ENCODE data around the gene MSL2. TPM values are rescaled to one million over a fixed set of nuclear protein-coding genes. Genes with fewer than 3 reads are reported as not detected.
"Not testable (repeated sequence)": the region's sequence is repeated elsewhere in the genome, so short reads cannot be mapped to it uniquely, and the experiment has no call there.

Gene MSL2
- total RNA-seq, 2 experiments from 2014 or later: 50.7 to 54.0 TPM

DNA sequence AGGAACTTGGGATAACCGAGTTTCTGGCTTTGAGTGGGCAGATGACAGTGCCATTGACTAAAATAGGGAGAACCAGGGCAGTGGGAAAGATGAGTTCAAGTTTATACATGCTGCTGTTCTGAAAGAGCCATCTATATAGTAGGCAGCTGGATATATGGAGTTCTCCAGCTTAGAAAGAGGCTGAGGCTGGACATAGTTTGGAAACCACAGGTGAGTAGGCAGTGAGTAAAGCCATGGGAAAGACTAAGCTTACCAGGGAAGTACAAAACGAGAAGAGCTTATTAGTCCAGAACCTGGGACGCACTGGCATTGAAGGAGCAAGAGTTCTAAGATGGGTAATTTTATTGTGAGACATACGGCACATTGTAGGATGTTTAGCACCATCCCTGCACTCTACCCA is 54.2 kb downstream of the MSL2 start:
- Mint-ChIP-seq H3K4me1 (ENCODE audit: low read depth) (peaks cover 3% of the 10 kb centered on the region), H3K4me3 (no peak overlapping the region), H3K36me3 (ENCODE audit: low read depth) (peaks cover 14% of the 10 kb centered on the region), H3K27ac (no peak overlapping the region), H3K27me3 (ENCODE audit: low read depth) (no peaks in the 10 kb centered on the region), H3K9me3 (ENCODE audit: insufficient read depth) (no peaks in the 10 kb centered on the region)
- no peak for DNase-seq
- POLR2A ChIA-PET: interaction anchor here (1.3 kb wide), 1 partner anchor 53 kb away, joined by 4 read pairs; no protein-coding TSS in a partner anchor
- no peak for ATAC-seq
- CTCF ChIA-PET: no interaction called here

DNA sequence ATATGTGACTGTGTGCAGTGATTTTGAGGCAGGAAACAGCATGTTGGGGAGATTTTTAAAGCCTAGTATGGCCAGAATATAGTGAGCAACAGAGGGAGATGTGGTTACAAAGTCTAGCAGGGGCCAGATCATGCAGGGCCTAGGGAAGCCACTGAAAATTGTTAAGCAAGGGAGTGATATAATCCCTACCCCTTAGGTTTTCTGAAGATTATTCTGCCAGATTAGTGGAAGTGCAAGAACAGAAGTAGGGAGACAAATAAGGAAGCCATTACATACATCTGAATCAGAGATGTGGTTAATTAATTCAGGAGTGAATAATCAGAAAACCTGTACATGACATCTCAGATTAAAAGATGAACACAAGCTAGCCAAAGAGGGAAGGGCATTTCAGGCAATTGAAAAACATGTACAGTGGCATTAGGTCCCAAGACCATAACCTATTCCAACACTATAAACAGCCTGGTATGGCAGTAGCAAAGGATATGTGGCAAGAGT is 54.8 kb downstream of the MSL2 start:
- H3K27ac Mint-ChIP-seq: no peak overlapping the region
- H3K27me3 Mint-ChIP-seq (ENCODE audit: low read depth): no peaks in the 10 kb centered on the region
- ATAC-seq (no peak), DNase-seq (no peak)
- H3K4me1 Mint-ChIP-seq (ENCODE audit: low read depth): peaks cover 3% of the 10 kb centered on the region
- H3K4me3 Mint-ChIP-seq: no peak overlapping the region
- H3K9me3 Mint-ChIP-seq (ENCODE audit: insufficient read depth): no peaks in the 10 kb centered on the region
- POLR2A ChIA-PET: interaction anchor here (0.6 to 1.3 kb wide), 2 partner anchors 53 to 323 kb away, joined by 3 to 4 read pairs; no protein-coding TSS in a partner anchor
- CTCF ChIA-PET: no interaction called here
- peaks cover 12% of the 10 kb centered on the region for H3K36me3 Mint-ChIP-seq (ENCODE audit: low read depth)

DNA sequence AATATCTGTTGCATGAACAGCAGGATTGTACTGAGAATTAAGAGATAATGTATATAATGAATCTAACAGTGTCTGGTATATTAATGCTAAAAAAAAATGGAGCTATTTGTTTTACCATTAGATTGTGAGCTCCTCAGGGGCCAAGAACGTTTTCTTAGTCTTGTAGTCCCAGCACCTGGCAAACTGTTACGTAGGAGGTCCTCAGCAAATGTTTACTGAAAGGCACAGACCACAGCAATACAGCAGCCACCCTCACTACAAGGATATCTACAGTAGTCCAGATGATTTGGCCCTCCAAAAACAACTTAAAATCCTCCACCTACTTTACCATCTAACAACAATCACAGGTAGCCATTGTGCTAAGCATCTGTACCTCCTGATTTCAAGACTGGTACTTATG is 59.7 kb downstream of the MSL2 start:
- Mint-ChIP-seq H3K9me3 (ENCODE audit: insufficient read depth) (no peaks in the 10 kb centered on the region), H3K27ac (no peak overlapping the region), H3K4me3 (no peak overlapping the region), H3K27me3 (ENCODE audit: low read depth) (no peaks in the 10 kb centered on the region), H3K36me3 (ENCODE audit: low read depth) (no peaks in the 10 kb centered on the region), H3K4me1 (ENCODE audit: low read depth) (peaks cover 5% of the 10 kb centered on the region)
- ChIA-PET CTCF (interaction anchor here (0.8 kb wide), 1 partner anchor 59 kb away, joined by 3 read pairs; no protein-coding TSS in a partner anchor), POLR2A (interaction anchor here (0.8 kb wide), 1 partner anchor 616 kb away, joined by 3 read pairs; no protein-coding TSS in a partner anchor)
- DNase-seq: no peak
- no peak for ATAC-seq

DNA sequence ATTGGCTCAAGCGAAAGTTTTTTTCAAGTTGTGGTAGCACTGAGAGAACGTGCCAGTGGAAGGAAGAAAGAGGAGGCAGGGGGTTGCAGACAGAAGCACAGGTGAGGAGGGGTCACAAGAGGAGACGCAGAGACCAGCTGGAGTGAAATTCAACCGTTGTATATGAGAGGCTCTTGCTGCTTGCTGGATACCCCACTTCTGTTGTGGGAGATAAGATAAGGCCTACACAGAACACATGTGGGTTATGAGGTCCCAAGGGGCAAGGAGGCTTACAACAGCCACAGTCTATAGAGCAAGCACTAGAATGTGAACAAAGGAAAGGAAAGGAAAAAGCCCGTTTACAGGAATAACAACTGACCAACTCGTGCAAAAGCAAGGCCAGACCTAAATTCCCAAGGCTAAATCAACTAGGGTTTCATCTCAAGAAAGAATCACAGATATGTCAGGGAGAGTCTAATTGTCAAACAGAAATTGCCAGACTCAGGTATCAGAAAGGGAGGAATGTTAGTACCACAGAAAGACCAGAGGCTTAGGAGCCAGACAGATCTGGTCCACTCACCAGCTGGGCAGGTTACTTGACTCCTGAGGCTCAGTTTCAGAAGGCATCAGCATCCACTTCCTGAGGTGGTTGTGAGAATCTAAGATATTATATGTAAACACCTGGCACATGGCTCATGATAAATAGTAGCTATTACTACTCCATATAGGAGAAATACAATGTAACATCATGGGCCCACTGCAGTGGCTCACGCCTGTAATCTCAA is 60.9 kb downstream of the MSL2 start:
- DNase-seq: no peak
- ChIA-PET POLR2A (no interaction called here), CTCF (no interaction called here)
- H3K4me3 Mint-ChIP-seq: no peak overlapping the region
- no peak overlapping the region for H3K27ac Mint-ChIP-seq
- no peaks in the 10 kb centered on the region for H3K36me3 Mint-ChIP-seq (ENCODE audit: low read depth)
- peaks cover 5% of the 10 kb centered on the region for H3K4me1 Mint-ChIP-seq (ENCODE audit: low read depth)
- ATAC-seq: no peak
- peaks cover 1% of the 10 kb centered on the region for H3K27me3 Mint-ChIP-seq (ENCODE audit: low read depth)
- no peaks in the 10 kb centered on the region for H3K9me3 Mint-ChIP-seq (ENCODE audit: insufficient read depth)

DNA sequence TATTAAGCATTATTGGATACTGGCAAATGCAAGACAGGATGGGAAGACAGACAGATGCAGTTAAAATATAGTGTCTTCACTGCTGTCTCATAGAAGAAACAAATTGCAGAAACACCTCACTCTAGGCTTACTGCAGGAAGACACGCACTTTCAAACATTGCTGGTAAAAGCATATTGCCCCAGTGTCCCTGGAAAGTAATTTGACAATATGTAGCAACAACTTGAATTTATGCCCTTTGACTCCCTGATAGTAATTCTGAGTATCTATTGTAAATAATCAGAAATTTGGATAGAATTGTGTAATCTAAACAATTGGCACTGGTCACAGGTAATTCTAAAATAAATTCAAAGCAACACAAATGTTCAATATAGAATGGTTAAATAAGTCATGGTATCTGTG is 62.0 kb downstream of the MSL2 start:
- Mint-ChIP-seq H3K27ac (no peak overlapping the region), H3K9me3 (ENCODE audit: insufficient read depth) (no peaks in the 10 kb centered on the region), H3K27me3 (ENCODE audit: low read depth) (peaks cover 5% of the 10 kb centered on the region), H3K4me3 (no peak overlapping the region), H3K4me1 (ENCODE audit: low read depth) (peaks cover 5% of the 10 kb centered on the region), H3K36me3 (ENCODE audit: low read depth) (no peaks in the 10 kb centered on the region)
- POLR2A ChIA-PET: no interaction called here
- DNase-seq (no peak), ATAC-seq (no peak)
- CTCF ChIA-PET: no interaction called here

DNA sequence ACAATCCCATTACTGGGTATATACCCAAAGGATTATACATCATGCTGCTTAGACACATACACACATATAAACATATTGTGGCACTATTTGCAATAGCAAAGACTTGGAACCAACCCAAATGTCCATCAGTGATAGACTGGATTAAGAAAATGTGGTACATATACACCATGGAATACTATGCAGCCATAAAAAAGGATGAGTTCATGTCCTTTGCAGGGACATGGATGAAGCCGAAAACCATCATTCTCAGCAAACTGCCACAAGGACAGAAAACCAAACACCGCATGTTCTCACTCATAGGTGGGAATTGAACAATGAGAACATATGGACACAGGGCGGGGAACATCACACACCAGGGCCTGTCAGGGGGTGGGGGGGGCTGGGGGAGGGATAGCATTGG is 64.5 kb downstream of the MSL2 start:
- H3K27me3 Mint-ChIP-seq (ENCODE audit: low read depth); POLR2A ChIA-PET; H3K27ac Mint-ChIP-seq; H3K36me3 Mint-ChIP-seq (ENCODE audit: low read depth); H3K9me3 Mint-ChIP-seq (ENCODE audit: insufficient read depth); ATAC-seq; CTCF ChIA-PET; DNase-seq; H3K4me3 Mint-ChIP-seq; H3K4me1 Mint-ChIP-seq (ENCODE audit: low read depth): not testable (repeated sequence)

DNA sequence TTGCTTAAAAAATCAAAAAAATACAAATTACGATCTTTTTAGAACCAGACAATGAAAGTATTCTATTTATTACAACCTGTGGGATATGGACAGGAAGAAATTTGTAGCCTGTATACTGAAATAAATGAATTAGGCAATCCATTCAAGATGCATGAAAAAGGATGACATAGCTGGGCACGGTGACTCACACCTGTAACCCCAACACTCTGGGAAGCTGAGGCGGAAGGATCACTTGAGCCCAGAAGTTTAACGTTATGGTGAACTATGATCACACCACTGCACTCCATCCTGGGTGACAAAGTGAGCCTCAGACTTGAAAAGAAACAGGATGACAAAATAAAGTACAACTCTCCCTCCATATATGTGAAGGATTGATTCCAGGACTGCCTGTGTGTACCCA is 74.1 kb downstream of the MSL2 start:
- Mint-ChIP-seq H3K9me3 (ENCODE audit: insufficient read depth) (no peaks in the 10 kb centered on the region), H3K4me3 (no peak overlapping the region), H3K36me3 (ENCODE audit: low read depth) (peaks cover 2% of the 10 kb centered on the region), H3K4me1 (ENCODE audit: low read depth) (no peaks in the 10 kb centered on the region), H3K27me3 (ENCODE audit: low read depth) (peaks cover 2% of the 10 kb centered on the region), H3K27ac (no peak overlapping the region)
- CTCF ChIA-PET: no interaction called here
- ATAC-seq (no peak), DNase-seq (no peak)
- POLR2A ChIA-PET: no interaction called here

DNA sequence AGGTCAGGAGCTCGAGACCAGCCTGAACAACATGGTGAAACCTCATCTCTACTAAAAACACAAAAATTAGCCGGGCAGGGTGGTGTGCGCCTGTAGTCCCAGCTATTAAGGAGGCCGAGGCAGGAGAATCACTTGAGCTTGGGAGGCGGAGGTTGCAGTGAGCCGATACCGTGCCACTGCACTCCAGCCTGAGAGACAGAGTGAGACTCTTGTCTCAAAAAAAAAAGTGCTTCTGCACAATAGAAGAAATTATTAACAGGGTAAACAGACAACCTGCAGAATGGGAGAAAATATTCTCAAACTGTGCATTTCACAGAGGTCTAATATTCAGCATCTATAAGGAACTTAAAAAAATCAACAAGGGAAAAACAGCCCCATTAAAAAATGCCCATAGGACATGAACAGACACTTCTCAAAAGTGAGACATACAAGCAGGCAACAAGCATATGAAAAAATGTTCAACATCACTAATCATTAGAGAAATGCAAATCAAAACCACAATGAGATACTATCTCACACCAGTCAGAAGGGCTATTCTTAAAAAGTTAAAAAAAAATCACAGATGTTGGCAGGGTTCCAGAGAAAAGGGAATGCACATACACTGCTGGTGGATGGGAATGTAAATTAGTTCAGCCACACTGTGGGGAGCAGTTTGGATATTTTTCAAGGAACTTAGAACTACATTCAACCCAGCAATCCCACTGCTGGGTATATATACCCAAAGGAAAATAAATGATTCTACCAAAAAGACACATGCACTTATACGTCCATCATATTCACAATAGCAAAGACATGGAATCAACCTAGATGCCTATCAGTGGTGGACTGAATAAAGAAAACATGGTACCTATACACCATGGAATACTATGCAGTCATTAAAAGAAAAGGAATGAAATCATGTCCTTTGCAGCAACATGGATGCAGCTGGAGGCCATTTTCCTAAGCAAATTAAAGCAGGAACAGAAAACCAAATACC is 75.5 kb downstream of the MSL2 start:
- no peak for ATAC-seq
- H3K27ac Mint-ChIP-seq: no peak overlapping the region
- DNase-seq: no peak
- no peak overlapping the region for H3K4me3 Mint-ChIP-seq
- CTCF ChIA-PET: no interaction called here
- H3K36me3 Mint-ChIP-seq (ENCODE audit: low read depth): peaks cover 5% of the 10 kb centered on the region
- peaks cover 5% of the 10 kb centered on the region for H3K27me3 Mint-ChIP-seq (ENCODE audit: low read depth)
- POLR2A ChIA-PET: no interaction called here
- H3K9me3 Mint-ChIP-seq (ENCODE audit: insufficient read depth): no peaks in the 10 kb centered on the region
- no peaks in the 10 kb centered on the region for H3K4me1 Mint-ChIP-seq (ENCODE audit: low read depth)

DNA sequence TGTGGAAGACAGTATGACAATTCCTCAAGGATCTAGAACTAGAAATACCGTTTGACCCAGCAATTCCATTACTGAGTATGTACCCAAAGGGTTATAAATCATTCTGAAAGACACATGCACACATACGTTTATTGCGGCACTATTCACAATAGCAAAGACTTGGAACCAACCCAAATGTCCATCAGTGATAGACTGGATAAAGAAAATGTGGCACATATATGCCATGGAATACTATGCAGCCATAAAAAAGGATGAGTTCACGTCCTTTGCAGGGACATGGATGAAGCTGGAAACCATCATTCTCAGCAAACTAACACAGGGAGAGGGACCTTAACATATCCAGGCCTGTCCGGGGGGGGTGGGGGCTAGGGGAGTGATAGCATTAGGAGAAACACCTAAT is 76.4 kb downstream of the MSL2 start:
- ATAC-seq; H3K27ac Mint-ChIP-seq; CTCF ChIA-PET; H3K9me3 Mint-ChIP-seq (ENCODE audit: insufficient read depth); H3K4me1 Mint-ChIP-seq (ENCODE audit: low read depth); H3K27me3 Mint-ChIP-seq (ENCODE audit: low read depth); H3K4me3 Mint-ChIP-seq; H3K36me3 Mint-ChIP-seq (ENCODE audit: low read depth); POLR2A ChIA-PET; DNase-seq: not testable (repeated sequence)

DNA sequence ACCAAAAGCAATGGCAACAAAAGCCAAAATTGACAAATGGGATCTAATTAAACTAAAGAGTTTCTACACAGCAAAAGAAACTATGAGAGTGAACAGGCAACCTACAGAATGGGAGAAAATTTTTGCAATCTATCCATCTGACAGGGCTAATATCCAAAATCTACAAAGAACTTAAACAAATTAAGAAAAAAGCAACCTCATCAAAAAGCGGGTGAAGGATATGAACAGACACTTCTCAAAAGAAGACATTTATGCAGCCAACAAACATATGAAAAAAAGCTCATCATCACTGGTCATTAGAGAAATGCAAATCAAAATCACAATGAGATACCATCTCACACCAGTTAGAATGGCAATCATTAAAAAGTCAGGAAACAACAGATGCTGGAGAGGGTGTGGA is 76.8 kb downstream of the MSL2 start:
- H3K36me3 Mint-ChIP-seq (ENCODE audit: low read depth); DNase-seq; CTCF ChIA-PET; H3K4me3 Mint-ChIP-seq; H3K27ac Mint-ChIP-seq; H3K4me1 Mint-ChIP-seq (ENCODE audit: low read depth); H3K9me3 Mint-ChIP-seq (ENCODE audit: insufficient read depth); POLR2A ChIA-PET; H3K27me3 Mint-ChIP-seq (ENCODE audit: low read depth); ATAC-seq: not testable (repeated sequence)

DNA sequence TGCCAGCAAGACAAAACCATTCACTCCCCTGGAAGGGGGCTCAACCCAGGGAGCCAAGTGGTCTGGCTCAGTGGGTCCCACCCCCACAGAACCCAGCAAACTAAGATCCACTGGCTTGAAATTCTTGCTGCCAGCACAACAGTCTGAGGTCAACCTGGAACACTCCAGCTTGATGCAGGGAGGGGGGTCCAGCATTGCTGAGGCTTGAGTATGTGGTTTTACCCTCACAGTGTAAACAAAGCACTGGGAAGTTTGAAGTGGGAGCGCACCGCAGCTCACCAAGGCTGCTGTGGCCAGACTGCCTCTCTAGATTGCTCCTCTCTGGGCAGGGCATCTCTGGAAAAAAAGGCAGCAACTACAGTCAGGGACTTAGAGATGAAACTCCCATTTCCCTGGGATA is 81.7 kb downstream of the MSL2 start:
- H3K27me3 Mint-ChIP-seq (ENCODE audit: low read depth): peaks cover 11% of the 10 kb centered on the region
- DNase-seq (no peak), ATAC-seq (no peak)
- CTCF ChIA-PET: no interaction called here
- POLR2A ChIA-PET: no interaction called here
- peaks cover 7% of the 10 kb centered on the region for H3K4me1 Mint-ChIP-seq (ENCODE audit: low read depth)
- H3K36me3 Mint-ChIP-seq (ENCODE audit: low read depth): peaks cover 6% of the 10 kb centered on the region
- H3K4me3 Mint-ChIP-seq: no peak overlapping the region
- no peaks in the 10 kb centered on the region for H3K9me3 Mint-ChIP-seq (ENCODE audit: insufficient read depth)
- no peak overlapping the region for H3K27ac Mint-ChIP-seq

DNA sequence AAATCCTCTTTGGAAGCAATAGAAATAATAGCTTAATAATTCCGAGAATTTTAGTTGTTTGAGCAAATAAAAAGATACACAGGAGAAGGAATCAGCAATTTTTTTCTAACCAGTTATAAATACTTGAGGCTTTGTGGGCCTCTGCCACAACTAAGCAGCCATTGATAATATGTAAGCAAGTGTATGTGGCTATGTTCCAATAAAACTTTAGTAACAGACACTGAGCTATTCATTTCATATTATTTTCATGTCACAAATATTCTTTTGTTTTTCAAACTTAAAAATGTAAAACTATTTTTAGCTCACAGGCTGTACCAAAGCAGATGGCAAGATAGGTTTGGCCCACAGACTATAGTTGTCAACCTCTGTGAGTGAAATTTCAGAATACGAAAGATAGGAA is 85.7 kb downstream of the MSL2 start:
- Mint-ChIP-seq H3K4me3 (no peak overlapping the region), H3K36me3 (ENCODE audit: low read depth) (peaks cover 2% of the 10 kb centered on the region), H3K9me3 (ENCODE audit: insufficient read depth) (no peaks in the 10 kb centered on the region), H3K27ac (no peak overlapping the region), H3K4me1 (ENCODE audit: low read depth) (peaks cover 18% of the 10 kb centered on the region), H3K27me3 (ENCODE audit: low read depth) (peaks cover 6% of the 10 kb centered on the region)
- no peak for ATAC-seq
- no peak for DNase-seq
- CTCF ChIA-PET: no interaction called here
- POLR2A ChIA-PET: no interaction called here
